ENCODE data around the gene HMGCR.

DNA sequence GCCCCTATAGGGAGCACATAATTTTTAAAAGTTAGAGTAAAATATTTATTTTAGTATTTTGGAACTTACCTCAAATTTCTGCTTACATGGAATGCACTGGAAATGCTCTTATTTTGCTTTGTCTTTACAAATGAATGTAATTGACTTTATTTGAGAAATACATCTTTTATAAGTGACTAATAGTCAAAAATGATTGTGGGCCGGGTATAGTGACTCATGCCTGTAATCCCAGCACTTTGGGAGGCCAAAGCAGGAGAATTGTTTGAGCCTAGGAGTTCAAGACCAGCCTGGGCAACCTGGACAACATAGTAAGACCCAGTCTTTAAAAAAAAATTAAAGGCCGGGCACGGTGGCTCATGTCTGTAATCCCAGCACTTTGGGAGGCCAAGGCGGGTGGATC lies 5.8 kb downstream of the HMGCR start:
- no peak for TF ChIP-seq EZH2 (IDR thresholded peaks at IDR 0.05; ENCODE audit: low read length, unreplicated experiment)
- TF ChIP-seq, protein P1, sequence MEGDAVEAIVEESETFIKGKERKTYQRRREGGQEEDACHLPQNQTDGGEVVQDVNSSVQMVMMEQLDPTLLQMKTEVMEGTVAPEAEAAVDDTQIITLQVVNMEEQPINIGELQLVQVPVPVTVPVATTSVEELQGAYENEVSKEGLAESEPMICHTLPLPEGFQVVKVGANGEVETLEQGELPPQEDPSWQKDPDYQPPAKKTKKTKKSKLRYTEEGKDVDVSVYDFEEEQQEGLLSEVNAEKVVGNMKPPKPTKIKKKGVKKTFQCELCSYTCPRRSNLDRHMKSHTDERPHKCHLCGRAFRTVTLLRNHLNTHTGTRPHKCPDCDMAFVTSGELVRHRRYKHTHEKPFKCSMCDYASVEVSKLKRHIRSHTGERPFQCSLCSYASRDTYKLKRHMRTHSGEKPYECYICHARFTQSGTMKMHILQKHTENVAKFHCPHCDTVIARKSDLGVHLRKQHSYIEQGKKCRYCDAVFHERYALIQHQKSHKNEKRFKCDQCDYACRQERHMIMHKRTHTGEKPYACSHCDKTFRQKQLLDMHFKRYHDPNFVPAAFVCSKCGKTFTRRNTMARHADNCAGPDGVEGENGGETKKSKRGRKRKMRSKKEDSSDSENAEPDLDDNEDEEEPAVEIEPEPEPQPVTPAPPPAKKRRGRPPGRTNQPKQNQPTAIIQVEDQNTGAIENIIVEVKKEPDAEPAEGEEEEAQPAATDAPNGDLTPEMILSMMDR (conservative IDR thresholded peaks at IDR 0.05; ENCODE audit: low read depth, low read length), result no peak
- no peak for TF ChIP-seq EZH2phosphoT487 (IDR thresholded peaks at IDR 0.05; ENCODE audit: borderline replicate concordance, low read length)

All from PC-3 (cell line).